Astrocyte (in vitro differentiated cells and primary cell): ENCODE data around the gene CCSER2.

Experiments
- EZH2 ChIP-seq: IDR thresholded peaks from 2 replicates; pipeline ENCODE4 v1.6.1; 2012; ENCODE audit warnings: mild to moderate bottlenecking, low read length, inconsistent platforms; ENCODE audit not compliant: insufficient read depth
- TF ChIP-seq, protein P1 (sequence below): IDR thresholded peaks from 2 replicates; pipeline ENCODE4 v1.5.1; 2011; ENCODE audit warnings: low read depth, mild to moderate bottlenecking, inconsistent platforms, low read length, moderate library complexity; ENCODE audit not compliant: insufficient read depth

GRCh38 chr10:84521468-84521867 lies 193.1 kb downstream of the CCSER2 start:
- TF ChIP-seq, protein P1, sequence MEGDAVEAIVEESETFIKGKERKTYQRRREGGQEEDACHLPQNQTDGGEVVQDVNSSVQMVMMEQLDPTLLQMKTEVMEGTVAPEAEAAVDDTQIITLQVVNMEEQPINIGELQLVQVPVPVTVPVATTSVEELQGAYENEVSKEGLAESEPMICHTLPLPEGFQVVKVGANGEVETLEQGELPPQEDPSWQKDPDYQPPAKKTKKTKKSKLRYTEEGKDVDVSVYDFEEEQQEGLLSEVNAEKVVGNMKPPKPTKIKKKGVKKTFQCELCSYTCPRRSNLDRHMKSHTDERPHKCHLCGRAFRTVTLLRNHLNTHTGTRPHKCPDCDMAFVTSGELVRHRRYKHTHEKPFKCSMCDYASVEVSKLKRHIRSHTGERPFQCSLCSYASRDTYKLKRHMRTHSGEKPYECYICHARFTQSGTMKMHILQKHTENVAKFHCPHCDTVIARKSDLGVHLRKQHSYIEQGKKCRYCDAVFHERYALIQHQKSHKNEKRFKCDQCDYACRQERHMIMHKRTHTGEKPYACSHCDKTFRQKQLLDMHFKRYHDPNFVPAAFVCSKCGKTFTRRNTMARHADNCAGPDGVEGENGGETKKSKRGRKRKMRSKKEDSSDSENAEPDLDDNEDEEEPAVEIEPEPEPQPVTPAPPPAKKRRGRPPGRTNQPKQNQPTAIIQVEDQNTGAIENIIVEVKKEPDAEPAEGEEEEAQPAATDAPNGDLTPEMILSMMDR = no peak
- TF ChIP-seq EZH2 = no peak
